Subcutaneous abdominal adipose tissue (tissue), 5 donors: ENCODE measurements around the gene EME1.

Source experiments
- H3K27ac ChIP-seq: one replicate; pipeline ENCODE4 v1.7.0; 2013; ENCODE audit warnings: low read depth, mild to moderate bottlenecking, inconsistent platforms, low read length, moderate library complexity
- H3K27me3 ChIP-seq, 5 donors: one replicate each; pipeline ENCODE4 v1.7.0; 2013; ENCODE audit warnings: low read length in 5 of 5, inconsistent platforms in 1 of 5; ENCODE audit not compliant: control insufficient read depth in 5 of 5, insufficient read depth in 4 of 5
- H3K36me3 ChIP-seq, 5 donors: one replicate each; pipeline ENCODE4 v1.7.0; 2013; ENCODE audit warnings: low read length in 5 of 5; ENCODE audit not compliant: control insufficient read depth in 5 of 5, insufficient read depth in 5 of 5
- H3K4me1 ChIP-seq, 5 donors: one replicate each; pipeline ENCODE4 v1.7.0; 2013; ENCODE audit warnings: low read length in 5 of 5, mild to moderate bottlenecking in 3 of 5, moderate library complexity in 1 of 5; ENCODE audit not compliant: control insufficient read depth in 5 of 5, insufficient read depth in 5 of 5
- H3K4me3 ChIP-seq, 5 donors: one replicate each; pipeline ENCODE4 v1.7.0; 2013; ENCODE audit warnings: low read length in 5 of 5, low read depth in 1 of 5
- H3K9ac ChIP-seq, 5 donors: one replicate each; pipeline ENCODE4 v1.7.0; 2013; ENCODE audit warnings: low read length in 5 of 5, mild to moderate bottlenecking in 4 of 5, moderate library complexity in 3 of 5
- H3K9me3 ChIP-seq, 5 donors: one replicate each; pipeline ENCODE4 v1.7.0; 2013; ENCODE audit warnings: low read length in 5 of 5; ENCODE audit not compliant: control insufficient read depth in 5 of 5
- donor health status: healthy.
- donor health status: healthy.
- donor health status: healthy.
- donor health status: healthy.
- donor health status: healthy.

The EME1 gene

DNA sequence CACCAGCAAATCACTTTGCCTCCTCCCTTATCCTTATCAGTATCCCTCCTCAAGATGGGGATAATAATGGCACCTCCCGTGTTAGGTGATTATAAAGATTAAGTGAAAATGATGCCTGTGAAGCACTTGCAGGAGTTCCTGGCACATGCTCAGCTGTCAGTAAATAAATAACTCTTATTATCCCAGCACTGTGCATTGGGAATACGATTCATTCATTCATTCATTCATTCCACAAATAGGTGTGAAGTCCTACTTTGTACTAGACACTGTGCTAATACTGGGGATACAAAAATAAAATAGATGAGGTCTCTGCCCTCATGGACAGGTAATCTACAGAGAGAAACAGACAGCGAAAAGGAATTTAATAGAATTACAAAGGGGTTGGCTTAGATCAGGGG is 25.1 kb upstream of the EME1 start:
- no peak overlapping the region for H3K4me3 ChIP-seq
- peaks cover 0 to 5% (median 4%) of the 10 kb centered on the region in 5 donors for H3K36me3 ChIP-seq
- H3K4me1 ChIP-seq, result peaks cover 0 to 37% (median 27%) of the 10 kb centered on the region in 5 donors
- no peaks in the 10 kb centered on the region for H3K9me3 ChIP-seq
- no peak overlapping the region for H3K27ac ChIP-seq
- H3K9ac ChIP-seq, result peak overlapping the region in 1 of 5 donors; percentile 35
- H3K27me3 ChIP-seq, result no peaks in the 10 kb centered on the region

DNA sequence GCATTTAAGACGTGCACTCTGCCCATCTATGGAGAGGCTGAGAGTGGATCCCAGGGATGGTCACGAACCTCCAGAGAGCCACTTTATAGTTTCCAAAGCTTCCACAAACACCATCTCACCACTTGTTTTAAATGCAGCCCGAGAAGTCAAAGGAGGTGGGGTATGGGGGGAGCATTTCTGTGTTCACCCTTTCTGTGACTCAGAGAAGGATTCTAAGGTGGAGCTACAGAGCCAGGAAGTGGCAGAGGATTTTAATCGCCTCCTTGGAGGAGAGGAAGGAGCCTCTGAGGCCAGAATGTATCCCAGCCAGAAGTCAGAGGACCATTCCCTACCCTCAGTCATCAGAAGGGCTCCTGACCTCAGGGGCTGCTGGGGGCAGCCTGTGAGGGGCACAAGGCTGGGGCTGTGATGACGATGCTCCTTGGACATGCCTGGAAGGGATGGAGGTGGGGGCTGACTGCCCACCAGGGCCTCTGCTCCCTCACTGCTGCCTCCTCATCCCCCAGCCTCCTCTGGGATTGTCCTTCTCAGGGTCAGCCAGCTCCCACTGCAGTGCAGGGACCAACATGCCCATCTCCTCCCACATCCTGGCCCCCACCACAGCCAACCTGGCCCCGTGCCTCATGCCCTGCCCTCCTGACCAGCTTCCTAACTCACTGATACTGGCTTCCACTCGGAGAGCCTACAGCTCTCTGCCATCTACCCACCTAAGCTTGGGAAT is 24.3 kb upstream of the EME1 start:
- Histone ChIP-seq H3K4me1 (peaks cover 0 to 37% (median 27%) of the 10 kb centered on the region in 5 donors), H3K9ac (peak overlapping the region in 1 of 5 donors; percentile 15), H3K27me3 (no peaks in the 10 kb centered on the region), H3K36me3 (peaks cover 0 to 10% (median 8%) of the 10 kb centered on the region in 5 donors), H3K9me3 (no peaks in the 10 kb centered on the region), H3K4me3 (no peak overlapping the region), H3K27ac (no peak overlapping the region)

DNA sequence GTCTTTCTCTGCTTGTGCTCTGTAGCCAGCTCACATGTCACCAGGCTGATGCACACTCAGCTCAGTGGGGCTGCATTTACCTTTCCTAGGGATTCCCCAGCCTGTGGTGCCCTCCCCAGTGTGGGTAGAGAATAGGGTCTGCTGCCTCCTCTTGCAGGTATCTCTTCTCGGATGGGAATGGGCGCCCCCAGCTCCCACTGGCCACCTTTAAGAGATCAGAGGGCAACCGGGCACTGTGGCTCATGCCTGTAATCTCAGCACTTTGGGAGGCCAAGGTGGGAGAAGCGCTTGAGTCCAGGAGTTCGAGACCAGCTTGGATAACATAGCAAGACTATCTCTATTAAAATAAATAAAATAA is 23.8 kb upstream of the EME1 start:
- Histone ChIP-seq H3K4me1 (peaks cover 0 to 37% (median 27%) of the 10 kb centered on the region in 5 donors), H3K27ac (no peak overlapping the region), H3K36me3 (peaks cover 0 to 16% (median 13%) of the 10 kb centered on the region in 5 donors), H3K27me3 (no peaks in the 10 kb centered on the region), H3K9ac (no peak overlapping the region), H3K4me3 (no peak overlapping the region), H3K9me3 (no peaks in the 10 kb centered on the region)

DNA sequence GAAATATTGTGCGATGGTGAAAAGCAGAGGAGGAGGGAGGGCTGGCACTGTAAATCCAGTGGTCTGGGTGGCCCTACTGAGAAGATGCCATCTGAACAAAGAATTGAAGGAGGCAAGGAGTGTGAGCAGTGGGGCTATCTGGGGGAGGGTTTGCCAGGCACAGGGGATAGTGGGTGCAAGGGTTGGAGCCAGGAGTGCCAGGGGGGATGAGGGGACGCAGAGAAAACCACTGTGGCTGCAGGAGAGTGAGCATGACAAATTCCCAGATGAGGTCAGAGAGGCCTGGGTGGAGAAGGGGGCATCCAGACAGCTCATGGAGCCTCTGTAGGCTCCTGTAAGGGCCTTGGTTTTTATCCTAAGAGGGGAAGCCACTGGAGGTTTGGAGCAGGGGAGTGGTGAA is 22.3 kb upstream of the EME1 start:
- Histone ChIP-seq H3K27ac (no peak overlapping the region), H3K4me3 (no peak overlapping the region)

DNA sequence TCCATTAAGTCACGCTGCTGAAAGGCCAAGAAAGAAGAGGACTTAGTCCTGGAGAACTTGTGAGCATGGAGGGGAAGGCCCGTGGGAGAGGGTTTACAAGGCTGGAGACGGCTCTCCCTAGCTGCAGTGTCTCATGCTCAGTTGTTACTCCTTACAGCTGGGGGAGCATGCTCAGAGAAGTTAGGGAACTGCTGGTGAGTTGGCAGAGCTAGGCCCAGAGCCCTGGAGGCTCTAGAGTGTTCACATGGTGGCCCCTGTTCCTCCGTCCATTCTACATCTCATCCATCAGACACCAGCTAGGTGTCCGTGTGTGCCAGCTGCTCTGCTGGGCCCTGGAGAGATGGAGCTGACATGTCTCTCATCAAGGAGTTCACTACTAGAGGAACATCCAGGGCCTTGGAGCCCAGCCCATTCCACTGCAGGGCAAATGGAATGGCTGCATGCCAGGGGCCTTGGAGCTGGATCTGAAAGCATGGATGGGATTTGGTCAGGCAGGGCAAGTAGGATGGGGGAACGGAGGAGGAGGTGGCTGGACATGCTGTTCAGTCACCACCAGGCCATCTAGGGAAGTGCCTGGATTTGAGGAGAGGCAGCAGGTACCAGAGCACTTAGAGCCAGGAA is 20.8 kb upstream of the EME1 start:
- Histone ChIP-seq H3K27ac (no peak overlapping the region), H3K4me3 (no peak overlapping the region), H3K36me3 (peaks cover 0 to 45% (median 43%) of the 10 kb centered on the region in 5 donors), H3K4me1 (peaks cover 0 to 16% (median 12%) of the 10 kb centered on the region in 5 donors), H3K9ac (no peak overlapping the region), H3K9me3 (no peaks in the 10 kb centered on the region), H3K27me3 (no peaks in the 10 kb centered on the region)

More for the DNA sequence above, 22.3 kb upstream of the EME1 start:
- peaks cover 0 to 26% (median 19%) of the 10 kb centered on the region in 5 donors for H3K4me1 ChIP-seq
- H3K9me3 ChIP-seq, result no peaks in the 10 kb centered on the region
- H3K36me3 ChIP-seq, result peaks cover 0 to 31% (median 28%) of the 10 kb centered on the region in 5 donors
- H3K9ac ChIP-seq, result no peak overlapping the region
- H3K27me3 ChIP-seq, result no peaks in the 10 kb centered on the region

DNA sequence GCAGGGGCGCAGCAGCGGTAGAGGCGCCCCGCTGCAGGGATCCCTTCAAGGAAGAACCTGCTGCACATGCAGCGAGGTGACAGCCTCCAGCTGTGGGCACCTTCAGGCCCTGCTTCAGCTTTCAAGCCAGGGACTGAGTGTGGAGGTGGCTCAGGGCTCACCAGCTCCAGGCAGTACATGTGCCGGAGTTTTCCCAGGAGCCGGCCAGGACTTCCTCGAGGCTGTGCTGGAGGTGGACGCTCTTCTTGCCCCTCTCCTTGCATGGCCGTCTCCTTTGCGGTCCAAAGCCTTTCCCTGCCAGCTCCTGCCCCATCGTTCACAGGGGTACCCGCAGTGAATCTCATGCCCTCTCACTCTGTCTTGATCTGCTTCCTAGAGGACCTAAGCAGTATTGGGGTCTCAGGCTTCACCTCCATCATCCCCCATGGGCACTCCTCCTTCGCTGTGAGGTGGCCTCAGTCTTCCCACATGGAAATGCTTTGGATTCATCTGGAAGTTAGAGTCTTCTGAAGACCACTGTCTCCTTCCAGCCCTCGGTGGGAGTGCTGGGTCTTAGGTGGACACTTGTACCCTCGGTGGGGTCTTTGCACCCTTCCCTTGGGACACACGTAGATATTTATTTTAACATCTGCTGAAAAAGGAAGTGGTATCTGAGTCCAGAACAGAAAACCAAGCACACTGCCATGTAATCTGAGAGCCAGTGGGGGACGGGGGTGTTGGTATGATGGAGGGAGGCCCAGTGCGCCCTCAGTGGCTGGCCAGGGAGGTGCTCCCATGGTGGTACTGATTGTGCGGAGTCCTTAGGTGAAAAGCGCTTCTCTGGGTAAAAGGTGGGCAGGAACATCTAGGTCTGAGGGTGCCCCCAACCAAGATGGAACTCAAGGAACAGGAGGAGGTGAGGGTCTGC is 20.1 kb upstream of the EME1 start:
- Histone ChIP-seq H3K4me3 (no peak overlapping the region), H3K27ac (no peak overlapping the region), H3K4me1 (peaks cover 0 to 9% (median 6%) of the 10 kb centered on the region in 5 donors), H3K27me3 (no peaks in the 10 kb centered on the region), H3K9ac (no peak overlapping the region), H3K9me3 (no peaks in the 10 kb centered on the region), H3K36me3 (peaks cover 0 to 51% (median 48%) of the 10 kb centered on the region in 5 donors)

DNA sequence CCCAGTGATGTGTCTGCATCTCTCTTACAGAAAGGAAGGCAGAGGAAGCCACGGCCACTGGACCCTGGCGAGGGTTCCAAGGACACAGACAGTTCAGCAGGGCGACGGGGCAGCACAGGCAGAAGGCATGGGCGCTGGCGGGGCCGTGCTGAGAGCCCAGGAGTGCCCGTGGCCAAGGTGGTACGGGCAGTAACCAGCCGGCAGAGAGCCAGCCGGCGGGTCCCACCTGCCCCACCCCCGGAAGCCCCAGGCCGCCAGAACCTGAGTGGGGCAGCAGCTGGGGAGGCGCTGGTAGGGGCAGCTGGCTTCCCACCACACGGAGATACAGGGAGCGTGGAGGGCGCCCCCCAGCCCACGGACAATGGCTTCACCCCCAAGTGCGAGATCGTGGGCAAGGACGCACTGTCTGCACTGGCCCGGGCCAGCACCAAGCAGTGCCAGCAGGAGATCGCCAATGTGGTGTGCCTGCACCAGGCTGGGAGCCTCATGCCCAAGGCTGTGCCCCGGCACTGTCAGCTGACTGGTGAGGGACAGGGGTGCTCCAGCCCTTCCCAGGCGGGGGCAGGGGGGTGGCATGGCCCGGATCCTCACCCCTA is 19.3 kb upstream of the EME1 start:
- H3K9me3 ChIP-seq, result no peaks in the 10 kb centered on the region
- H3K27ac ChIP-seq, result no peak overlapping the region
- H3K27me3 ChIP-seq, result no peaks in the 10 kb centered on the region
- peaks cover 0 to 59% (median 56%) of the 10 kb centered on the region in 5 donors for H3K36me3 ChIP-seq
- peaks cover 0 to 9% (median 4%) of the 10 kb centered on the region in 5 donors for H3K4me1 ChIP-seq
- no peak overlapping the region for H3K4me3 ChIP-seq
- no peak overlapping the region for H3K9ac ChIP-seq

DNA sequence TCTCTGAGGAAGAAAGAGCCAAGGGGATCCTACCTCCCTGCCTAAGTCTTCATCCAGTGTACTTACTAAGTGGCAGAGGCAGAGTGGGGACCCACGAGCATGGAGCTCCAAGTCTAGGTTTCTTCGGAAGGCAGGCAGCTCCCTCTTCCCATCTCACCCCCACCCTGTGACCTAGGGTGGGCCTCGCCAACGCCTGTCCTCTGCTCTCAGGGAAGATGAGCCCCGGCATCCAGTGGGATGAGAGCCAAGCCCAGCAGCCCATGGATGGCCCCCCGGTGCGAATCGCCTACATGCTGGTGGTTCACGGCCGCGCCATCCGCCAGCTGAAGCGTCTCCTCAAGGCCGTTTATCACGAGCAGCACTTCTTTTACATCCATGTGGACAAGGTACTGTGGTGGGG is 18.8 kb upstream of the EME1 start:
- H3K27ac ChIP-seq, result no peak overlapping the region
- no peaks in the 10 kb centered on the region for H3K27me3 ChIP-seq
- H3K4me1 ChIP-seq, result peaks cover 0 to 9% (median 4%) of the 10 kb centered on the region in 5 donors
- H3K9me3 ChIP-seq, result no peaks in the 10 kb centered on the region
- peaks cover 0 to 64% (median 61%) of the 10 kb centered on the region in 5 donors for H3K36me3 ChIP-seq
- no peak overlapping the region for H3K9ac ChIP-seq
- H3K4me3 ChIP-seq, result no peak overlapping the region

DNA sequence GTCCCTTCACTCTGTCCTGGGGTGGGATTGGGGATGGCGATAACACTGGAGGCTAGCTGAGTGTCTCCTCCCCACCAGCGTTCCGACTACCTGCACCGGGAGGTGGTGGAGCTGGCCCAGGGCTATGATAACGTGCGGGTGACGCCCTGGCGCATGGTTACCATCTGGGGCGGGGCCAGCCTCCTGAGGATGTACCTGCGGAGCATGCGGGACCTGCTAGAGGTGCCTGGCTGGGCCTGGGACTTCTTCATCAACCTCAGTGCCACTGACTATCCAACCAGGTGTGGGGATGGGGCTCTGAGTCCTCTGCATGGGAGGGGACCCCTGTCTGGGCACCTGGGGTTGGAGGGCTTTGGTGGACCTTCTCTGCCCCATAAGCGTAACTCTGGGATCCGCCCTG is 18.3 kb upstream of the EME1 start:
- Histone ChIP-seq H3K9me3 (no peaks in the 10 kb centered on the region), H3K27ac (no peak overlapping the region), H3K27me3 (no peaks in the 10 kb centered on the region), H3K9ac (no peak overlapping the region), H3K4me3 (no peak overlapping the region), H3K4me1 (peaks cover 0 to 9% (median 4%) of the 10 kb centered on the region in 5 donors), H3K36me3 (peaks cover 0 to 69% (median 65%) of the 10 kb centered on the region in 5 donors)
